ENCODE data around the gene VKORC1.

GRCh38 chr16:31088459-31089183 lies 6.0 kb downstream of the VKORC1 start, which contains the start of gene PRSS53:
- TF ChIP-seq, protein P1, sequence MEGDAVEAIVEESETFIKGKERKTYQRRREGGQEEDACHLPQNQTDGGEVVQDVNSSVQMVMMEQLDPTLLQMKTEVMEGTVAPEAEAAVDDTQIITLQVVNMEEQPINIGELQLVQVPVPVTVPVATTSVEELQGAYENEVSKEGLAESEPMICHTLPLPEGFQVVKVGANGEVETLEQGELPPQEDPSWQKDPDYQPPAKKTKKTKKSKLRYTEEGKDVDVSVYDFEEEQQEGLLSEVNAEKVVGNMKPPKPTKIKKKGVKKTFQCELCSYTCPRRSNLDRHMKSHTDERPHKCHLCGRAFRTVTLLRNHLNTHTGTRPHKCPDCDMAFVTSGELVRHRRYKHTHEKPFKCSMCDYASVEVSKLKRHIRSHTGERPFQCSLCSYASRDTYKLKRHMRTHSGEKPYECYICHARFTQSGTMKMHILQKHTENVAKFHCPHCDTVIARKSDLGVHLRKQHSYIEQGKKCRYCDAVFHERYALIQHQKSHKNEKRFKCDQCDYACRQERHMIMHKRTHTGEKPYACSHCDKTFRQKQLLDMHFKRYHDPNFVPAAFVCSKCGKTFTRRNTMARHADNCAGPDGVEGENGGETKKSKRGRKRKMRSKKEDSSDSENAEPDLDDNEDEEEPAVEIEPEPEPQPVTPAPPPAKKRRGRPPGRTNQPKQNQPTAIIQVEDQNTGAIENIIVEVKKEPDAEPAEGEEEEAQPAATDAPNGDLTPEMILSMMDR (IDR thresholded peaks at IDR 0.05; ENCODE audit: insufficient read depth, low read length, poor library complexity, severe bottlenecking): no peak
- TF ChIP-seq EZH2phosphoT487 (conservative IDR thresholded peaks at IDR 0.05; ENCODE audit: low read length): no peak

All from SU-DHL-6 (cell line).